Measurements from ENCODE around the gene JAKMIP1.

GRCh38 chr4:6071959-6072720 lies 128.2 kb downstream of the JAKMIP1 start:
- no peak for TF ChIP-seq CTCF (IDR thresholded peaks at IDR 0.05)
- no peak for TF ChIP-seq POLR2A (IDR thresholded peaks at IDR 0.05)
